ENCODE data around the gene ACOT2. TPM values are rescaled to one million over a fixed set of nuclear protein-coding genes. Genes with fewer than 3 reads are reported as not detected.
"Not testable (repeated sequence)": the region's sequence is repeated elsewhere in the genome, so short reads cannot be mapped to it uniquely, and the experiment has no call there.

ACOT2 gene
- total and polyA plus RNA-seq, 2 experiments from 2014 or later, result 67.1 to 92.4 TPM

GRCh38 chr14:73567358-73567757 lies 1.7 kb upstream of the ACOT2 start:
- H3K4me3 ChIP-seq, result no peak overlapping the region
- H3K36me3 ChIP-seq, result no peaks in the 10 kb centered on the region
- no peaks in the 10 kb centered on the region for H3K27me3 ChIP-seq
- peaks cover 8% of the 10 kb centered on the region for H3K4me1 ChIP-seq (ENCODE audit: low read depth)
- TF ChIP-seq CTCF (IDR thresholded peaks at IDR 0.05; ENCODE audit: low read depth, low read length), result no peak
- no peaks in the 10 kb centered on the region for H3K9me3 ChIP-seq (ENCODE audit: low read depth)
- no peak for DNase-seq (ENCODE audit: low read depth in 1 of 2, low spot score in 1 of 2)
- H3K27ac ChIP-seq, result no peak overlapping the region

- no peak for TF ChIP-seq CTCF (IDR thresholded peaks at IDR 0.05; ENCODE audit: low read depth, low read length)
- peak; percentile 0 to 38 for DNase-seq (ENCODE audit: low read depth in 1 of 2, low spot score in 1 of 2)
- Histone ChIP-seq H3K27me3 (no peaks in the 10 kb centered on the region), H3K4me1 (ENCODE audit: low read depth) (peaks cover 8% of the 10 kb centered on the region), H3K36me3 (no peaks in the 10 kb centered on the region), H3K27ac (peak overlapping the region; percentile 89), H3K4me3 (no peak overlapping the region), H3K9me3 (ENCODE audit: low read depth) (no peaks in the 10 kb centered on the region)
Measured at GRCh38 chr14:73567951-73568885, 795 bp upstream of the ACOT2 start.

GRCh38 chr14:73568886-73569184 lies 178 bp upstream of the ACOT2 start:
- H3K9me3 ChIP-seq (ENCODE audit: low read depth); DNase-seq (ENCODE audit: low read depth in 1 of 2, low spot score in 1 of 2); H3K4me1 ChIP-seq (ENCODE audit: low read depth); H3K27me3 ChIP-seq; H3K36me3 ChIP-seq: not testable (repeated sequence)
- Histone ChIP-seq H3K27ac (peak overlapping the region; percentile 89), H3K4me3 (peak overlapping the region; percentile 18)

GRCh38 chr14:73570913-73571312 lies 1.9 kb downstream of the ACOT2 start:
- H3K4me3 ChIP-seq, H3K36me3 ChIP-seq: not testable (repeated sequence)
- peak; percentile 69 for TF ChIP-seq CTCF (IDR thresholded peaks at IDR 0.05; ENCODE audit: low read depth, low read length)

GRCh38 chr14:73573034-73573433 lies 4.0 kb downstream of the ACOT2 start:
- not testable (repeated sequence) for H3K9me3 ChIP-seq (ENCODE audit: low read depth)

More at GRCh38 chr14:73570913-73571312, 1.9 kb downstream of the ACOT2 start:
- H3K27ac ChIP-seq; H3K27me3 ChIP-seq; H3K4me1 ChIP-seq (ENCODE audit: low read depth); H3K9me3 ChIP-seq (ENCODE audit: low read depth): not testable (repeated sequence)
- DNase-seq (ENCODE audit: low read depth in 1 of 2, low spot score in 1 of 2), result peak; percentile 41 to 47

GRCh38 chr14:73573740-73574139 lies 4.7 kb downstream of the ACOT2 start:
- not testable (repeated sequence) for H3K27me3 ChIP-seq; H3K36me3 ChIP-seq; H3K4me3 ChIP-seq; H3K27ac ChIP-seq; H3K9me3 ChIP-seq (ENCODE audit: low read depth); H3K4me1 ChIP-seq (ENCODE audit: low read depth); DNase-seq (ENCODE audit: low read depth in 1 of 2, low spot score in 1 of 2)

More at GRCh38 chr14:73573034-73573433, 4.0 kb downstream of the ACOT2 start:
- H3K27ac ChIP-seq; DNase-seq (ENCODE audit: low read depth in 1 of 2, low spot score in 1 of 2); H3K4me1 ChIP-seq (ENCODE audit: low read depth); H3K27me3 ChIP-seq; H3K4me3 ChIP-seq; H3K36me3 ChIP-seq: not testable (repeated sequence)

GRCh38 chr14:73574251-73574650 lies 5.2 kb downstream of the ACOT2 start:
- not testable (repeated sequence) for H3K27ac ChIP-seq; H3K27me3 ChIP-seq; H3K36me3 ChIP-seq; H3K4me1 ChIP-seq (ENCODE audit: low read depth); H3K9me3 ChIP-seq (ENCODE audit: low read depth); H3K4me3 ChIP-seq; DNase-seq (ENCODE audit: low read depth in 1 of 2, low spot score in 1 of 2)
